A204.1 (cell line): ENCODE results near the gene MAML3.

Source experiments
- FAIRE-seq: peaks from 2 replicates; lab custom pipeline; 2012; peaks lifted over from hg19 to GRCh38; lab: Jason Lieb, UNC

The MAML3 gene

DNA sequence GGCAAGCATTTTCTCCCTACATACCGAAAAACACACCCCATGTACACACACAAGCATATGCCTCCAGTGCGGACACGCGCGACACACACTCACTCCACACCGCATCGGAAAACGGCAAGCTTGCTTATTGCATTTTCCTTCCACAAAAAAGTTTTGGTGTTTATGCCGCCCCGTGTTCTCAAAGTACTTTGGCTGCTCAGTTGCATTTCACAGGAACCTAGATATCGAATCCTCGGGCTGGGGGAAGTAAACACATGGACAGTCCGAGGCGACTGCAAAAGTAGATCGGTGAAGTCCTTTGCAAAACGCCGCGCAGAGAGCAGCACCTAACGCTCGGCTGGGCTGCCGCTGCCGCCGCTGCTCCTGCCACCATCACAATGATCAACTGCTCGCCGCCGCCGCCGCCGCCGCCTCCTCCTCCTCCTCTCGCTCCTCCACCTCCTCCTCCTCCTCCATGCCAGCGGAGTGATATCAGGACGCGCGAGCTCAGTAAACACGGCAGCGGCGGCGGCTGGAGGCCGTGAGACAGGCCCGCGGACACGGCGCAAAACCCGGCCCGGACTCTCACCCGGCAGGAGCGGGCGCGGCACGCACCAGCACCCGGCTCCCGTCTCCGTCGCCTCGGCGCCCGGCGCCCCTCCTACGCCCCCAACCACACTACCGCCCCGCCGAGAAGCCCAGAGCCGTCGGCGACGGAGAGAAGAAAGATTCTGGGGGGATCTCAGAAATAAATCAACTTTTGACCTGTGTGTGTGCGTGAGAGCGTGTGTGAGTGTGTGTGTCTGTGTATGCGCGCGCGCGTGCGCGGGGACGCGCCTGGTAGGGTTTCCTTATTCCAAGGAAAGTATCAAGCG lies at the start of gene MAML3:
TSS of gene MAML3 (minus strand) at position 467 of the 854 bp plus-strand sequence. CDS start 857 bp downstream, outside the sequence.
- FAIRE-seq, result no peak

DNA sequence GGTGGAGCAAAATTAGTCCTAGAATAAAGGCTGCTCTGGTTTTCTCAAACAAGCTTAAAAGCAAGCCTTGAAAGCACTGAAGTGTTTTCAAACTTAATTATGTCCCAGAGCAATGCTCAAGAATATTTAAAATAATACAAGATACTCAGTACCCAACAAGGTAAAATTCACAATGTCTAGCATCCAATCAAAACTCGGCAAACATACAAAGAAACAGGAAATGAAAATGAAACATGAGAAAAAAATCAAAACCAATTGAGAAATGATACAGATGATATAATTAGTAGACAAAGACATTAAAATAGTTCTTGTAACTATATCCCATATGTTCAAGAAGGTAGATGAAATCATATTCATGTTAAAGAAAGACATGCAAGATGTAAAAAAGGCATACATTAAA lies 45.0 kb upstream of the MAML3 start:
- FAIRE-seq, result no peak

DNA sequence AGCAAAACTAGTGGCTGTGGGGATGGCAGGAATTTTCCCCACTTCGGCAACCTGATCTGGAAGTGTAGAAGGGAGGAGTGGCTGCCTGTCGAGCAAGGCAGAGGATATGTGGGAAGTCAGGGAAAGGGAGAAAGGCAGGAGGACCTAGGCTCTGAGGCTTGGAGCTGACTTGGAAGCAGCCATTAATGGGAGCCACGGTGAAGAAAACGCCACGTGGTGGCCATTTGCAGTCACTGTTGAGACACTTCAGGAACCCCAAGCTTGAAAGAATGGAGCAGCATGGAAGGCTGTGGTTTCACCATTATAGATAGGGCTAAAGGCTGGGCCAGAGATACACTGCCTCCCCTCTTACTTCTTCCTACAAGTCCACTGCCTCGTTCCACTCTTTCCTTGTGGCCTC lies 41.8 kb upstream of the MAML3 start:
- FAIRE-seq, result no peak

DNA sequence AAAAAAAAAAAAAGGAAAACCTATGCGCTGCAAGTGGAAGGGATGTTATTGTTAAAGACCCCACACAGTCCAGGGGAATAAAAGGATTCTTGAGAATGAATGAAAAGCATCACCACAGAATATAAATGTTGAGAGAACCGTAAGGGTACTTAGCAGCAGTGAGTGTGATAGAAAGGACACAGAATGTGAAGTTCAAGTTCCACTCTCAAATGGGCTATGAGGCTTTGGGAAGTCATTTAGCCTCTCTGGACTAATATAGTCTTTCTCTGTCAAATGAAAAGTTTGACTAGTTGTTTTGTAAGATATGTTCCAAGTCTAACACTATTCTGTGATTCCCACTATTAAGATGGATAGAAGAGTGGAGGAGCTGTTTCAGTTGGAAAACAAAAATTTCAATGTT lies 35.8 kb upstream of the MAML3 start:
- FAIRE-seq, result no peak

DNA sequence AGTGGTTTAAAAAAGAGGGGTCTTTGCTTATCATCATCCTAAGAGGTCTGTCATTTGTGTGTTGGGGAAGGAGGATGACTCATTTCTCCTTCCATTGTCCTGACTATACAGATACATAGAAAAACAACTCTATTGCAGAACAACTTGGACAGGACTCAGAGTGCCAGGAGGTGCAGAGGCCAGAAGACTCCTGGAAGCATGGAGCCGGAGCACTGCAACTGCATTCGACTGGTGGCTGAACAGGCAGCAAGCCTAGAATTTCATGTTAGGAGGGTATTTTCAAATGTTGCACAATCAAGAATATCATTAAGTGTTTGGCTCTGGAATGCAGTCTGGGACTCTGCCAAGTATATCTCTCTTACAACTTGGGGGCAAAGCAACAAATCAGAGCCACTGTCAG lies 35.0 kb upstream of the MAML3 start:
- no peak for FAIRE-seq

DNA sequence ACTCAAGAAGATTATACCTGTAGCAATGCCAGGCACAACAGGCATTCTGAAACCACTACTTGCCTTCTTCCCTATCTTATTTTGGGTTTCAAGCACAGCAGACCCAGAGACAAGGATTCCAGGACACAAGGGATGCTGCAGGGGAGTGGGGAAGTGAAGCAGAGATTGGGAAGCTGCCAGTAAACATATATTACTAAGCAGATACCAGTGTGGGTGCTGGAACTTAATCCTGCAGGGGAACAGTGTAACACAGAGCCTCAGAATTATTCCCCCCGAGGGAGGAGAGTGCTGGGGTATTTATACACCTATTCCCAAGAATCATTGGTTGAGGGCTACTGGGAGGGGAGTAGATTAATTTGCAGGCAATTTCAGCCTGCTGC lies 33.3 kb upstream of the MAML3 start:
- FAIRE-seq, result no peak

DNA sequence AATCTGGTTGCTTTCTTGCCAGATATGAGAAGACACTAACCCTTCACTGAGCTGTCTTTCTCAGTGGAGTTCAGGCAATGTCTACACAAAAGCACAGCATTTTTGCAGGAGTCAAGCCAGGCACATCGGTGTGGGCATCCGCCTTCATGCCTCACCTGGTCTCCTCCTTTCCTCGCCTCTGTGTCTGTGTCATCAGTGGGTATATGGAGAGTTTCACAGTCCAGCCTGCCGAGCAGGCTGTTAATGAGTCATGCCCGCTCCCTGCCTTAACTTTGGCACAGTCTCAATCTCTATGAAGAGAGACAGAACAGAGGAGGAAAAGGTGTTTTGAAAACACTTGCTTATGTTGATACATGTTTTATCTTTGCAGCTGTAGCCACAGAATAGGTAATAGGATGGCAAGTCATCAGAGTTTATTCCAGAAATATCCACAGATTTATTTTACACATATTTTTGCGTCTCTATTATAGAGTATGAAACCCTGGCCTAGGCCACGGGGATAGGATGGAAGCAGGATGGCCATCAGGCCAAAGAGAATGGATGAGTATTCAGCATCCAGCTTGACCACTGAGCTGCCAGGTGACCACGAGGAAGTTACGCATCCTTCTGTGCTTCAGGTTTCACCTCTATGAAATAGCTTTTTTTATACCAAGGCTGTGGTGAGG lies 32.8 kb upstream of the MAML3 start:
- FAIRE-seq, result no peak

DNA sequence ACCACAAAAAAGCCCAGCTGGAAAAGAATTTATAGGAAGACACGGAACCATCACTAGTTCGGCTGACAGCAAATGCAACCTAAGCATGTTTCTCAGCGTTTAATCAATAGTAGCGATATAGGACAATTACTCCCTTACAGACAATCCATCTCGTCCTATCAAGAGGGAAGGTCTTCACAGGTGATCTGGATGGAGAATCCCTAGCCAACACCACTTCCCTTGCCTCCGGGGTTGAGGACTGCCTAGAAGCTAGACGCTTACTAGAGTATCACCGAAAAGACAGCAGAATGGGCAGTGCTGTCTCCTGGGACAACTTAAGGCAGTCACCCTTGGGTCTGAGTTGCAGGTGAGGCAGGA lies 32.1 kb upstream of the MAML3 start:
- no peak for FAIRE-seq

DNA sequence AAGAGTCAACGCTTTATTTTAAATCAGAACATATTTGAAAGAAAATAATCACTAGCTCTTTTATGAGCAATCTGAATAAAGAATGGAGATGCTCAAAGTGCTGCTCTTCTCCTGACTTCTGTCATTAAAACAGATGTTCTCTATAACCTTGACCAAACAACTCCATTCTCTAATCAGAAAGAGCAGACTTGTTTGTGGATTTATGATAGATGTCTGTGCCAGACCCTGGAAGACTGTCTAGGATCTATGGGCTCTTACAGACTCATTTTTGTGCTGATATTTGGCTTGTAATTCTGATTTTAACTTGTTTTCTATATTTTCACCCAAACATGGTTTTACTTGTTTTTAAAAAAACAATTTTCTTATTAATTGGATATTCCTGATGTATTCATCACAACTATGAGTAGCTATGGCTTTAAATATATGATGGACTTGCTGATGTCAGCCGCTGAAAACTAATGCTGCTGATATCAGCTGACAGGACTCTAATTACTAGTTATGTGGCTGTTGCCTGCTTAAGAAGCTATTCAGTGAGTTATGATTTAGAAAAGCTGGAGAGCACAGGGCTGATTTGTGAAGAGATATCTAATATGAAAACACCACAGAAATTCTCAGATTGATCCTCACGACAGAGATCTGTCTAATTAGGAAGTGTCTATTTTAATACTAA lies 31.6 kb upstream of the MAML3 start:
- FAIRE-seq, result no peak

DNA sequence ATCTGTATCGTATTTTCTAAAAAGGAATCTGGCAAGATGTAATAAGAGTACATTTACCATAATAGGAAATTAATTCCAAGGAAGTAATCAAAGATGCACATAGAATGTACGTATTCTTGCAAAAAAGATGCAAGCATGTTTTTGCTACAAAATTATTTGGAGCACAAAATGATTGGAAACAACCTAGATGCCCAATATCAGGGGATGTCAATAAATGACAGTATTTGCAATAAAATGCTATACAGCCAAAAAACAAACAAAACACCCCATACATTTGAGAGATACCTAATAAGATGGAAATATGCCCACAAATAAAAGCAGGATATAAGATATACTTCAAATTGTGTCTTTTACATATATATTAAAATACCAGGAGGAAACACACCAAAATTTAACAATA lies 29.3 kb upstream of the MAML3 start:
- FAIRE-seq, result no peak

DNA sequence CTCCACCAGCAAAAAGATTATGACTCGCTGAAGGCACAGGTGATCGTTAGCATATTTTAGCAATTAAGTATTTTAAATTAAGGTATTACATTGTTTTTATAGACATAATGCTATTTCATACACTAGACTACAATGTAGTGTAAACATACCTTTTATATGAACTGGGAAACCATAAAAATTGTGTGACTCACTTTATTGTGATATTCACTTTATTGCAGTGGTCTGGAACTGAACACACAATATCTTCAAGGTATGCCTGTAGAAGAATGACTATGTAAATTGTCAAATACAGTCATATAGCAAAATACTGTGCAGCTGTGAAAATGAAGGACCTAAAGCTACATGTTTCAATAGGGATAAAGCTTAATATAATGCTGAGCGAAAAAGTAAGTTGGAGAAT lies 26.6 kb upstream of the MAML3 start:
- FAIRE-seq, result no peak

DNA sequence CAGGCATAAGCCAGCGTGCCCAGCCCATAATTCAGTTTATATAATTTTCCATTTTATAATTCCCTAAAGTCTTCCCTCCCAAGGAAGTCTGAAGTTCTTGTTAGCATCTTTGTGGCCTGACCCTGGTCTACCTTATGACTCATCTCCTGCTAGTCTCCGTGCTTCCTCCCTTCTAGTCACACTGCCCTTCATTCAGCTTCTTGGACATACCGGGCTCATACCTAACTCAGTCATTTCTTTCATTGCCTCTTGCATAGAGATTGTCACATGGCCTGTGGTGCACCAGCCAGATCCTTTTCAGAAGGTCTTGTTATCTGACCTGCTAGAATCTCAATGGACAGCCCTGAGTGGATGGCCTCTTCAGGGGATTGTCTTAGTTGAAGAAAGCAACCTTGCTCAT lies 22.8 kb upstream of the MAML3 start:
- FAIRE-seq, result no peak

DNA sequence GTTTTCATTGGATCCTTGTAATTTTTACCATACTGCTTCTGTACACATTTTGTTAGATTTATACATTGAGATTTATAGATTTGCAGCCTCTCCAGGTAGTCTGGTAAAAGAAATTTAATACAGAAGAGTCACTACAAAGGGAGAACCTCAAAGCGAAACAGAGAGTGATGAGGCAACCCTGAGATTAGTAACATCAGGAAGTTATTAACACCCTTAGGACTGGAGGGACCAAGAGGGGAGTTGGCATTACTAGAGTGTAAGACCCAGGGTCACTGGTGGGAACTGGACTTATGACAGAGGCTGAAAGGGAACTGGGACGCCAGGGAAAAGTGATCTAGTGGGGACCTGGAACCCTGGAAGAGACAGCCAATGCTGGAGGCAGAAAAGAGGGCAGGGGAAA lies 20.6 kb upstream of the MAML3 start:
- FAIRE-seq, result no peak

DNA sequence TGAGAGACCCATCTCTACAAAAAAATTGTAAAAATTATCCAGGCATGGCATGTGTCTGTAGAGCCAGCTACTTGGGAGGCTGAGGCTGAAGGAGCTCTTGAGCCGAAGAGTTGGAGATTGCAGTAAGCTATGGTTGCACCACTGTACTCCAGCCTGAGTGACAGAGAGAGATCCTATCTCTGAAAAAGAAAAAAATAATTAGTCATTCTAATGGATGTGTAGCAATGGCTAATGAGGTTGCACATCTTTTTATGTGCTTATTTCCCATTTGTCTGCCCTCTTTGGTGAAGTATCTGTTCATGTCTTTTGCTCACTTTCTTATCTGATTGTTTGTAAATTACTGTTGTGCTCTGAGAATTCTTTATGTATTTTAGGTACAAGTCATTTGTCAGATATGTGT lies 19.0 kb upstream of the MAML3 start:
- no peak for FAIRE-seq

DNA sequence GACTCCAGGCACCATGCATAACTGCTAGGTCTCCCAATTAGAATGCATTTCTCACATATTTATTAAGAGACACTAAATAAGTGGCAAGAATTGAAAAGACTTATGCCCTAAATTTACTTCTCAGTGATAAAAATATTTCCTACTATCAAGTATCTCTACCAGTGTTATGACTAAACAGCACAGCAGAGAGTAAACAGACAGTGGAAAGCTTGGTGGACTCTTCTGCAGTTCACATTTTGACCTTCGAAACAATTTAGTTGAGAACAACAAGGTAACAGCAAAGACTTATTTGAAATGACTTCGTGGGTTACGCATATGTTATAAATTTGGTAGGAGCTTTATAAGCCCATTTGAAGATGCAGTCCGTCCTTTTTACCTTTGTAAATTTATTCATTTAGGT lies 16.3 kb upstream of the MAML3 start:
- no peak for FAIRE-seq

DNA sequence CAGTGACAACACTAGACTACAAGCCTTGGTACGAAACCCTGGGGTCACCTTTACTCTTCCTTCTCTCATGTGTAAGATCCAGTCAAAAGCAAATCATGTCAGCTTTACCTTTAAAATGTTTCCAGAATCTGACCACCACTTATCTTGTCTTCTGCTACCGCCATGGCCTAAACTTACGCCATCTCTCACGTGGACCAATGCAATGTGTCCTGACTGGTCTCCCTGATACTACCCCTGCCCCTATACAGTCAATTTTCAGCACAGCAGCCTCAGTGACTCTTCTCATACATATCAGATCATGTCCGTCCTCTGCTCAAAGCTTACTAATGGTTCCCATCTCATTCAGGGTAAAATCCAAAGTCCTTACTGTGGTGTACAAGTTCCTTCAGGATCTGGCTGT lies 15.0 kb upstream of the MAML3 start:
- no peak for FAIRE-seq

DNA sequence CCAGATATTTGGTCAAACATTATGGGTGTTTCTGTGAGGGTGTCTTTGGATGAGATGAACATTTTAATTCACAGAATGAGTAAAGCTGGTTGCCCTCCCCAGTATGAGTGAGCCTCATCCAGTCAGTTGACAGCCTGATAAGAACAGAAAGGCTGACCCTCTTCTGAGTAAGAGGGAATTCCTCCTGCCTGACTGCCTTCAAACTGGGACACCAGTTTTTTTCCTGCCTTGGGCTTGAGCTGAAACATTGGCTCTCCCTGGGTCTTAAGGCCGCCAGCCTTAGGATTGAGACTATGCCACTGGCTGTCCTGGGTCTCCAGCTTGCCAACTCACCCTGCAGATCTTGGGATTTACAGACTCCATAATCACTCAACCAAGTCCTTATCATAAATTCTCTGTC lies 14.5 kb upstream of the MAML3 start:
- FAIRE-seq, result no peak

DNA sequence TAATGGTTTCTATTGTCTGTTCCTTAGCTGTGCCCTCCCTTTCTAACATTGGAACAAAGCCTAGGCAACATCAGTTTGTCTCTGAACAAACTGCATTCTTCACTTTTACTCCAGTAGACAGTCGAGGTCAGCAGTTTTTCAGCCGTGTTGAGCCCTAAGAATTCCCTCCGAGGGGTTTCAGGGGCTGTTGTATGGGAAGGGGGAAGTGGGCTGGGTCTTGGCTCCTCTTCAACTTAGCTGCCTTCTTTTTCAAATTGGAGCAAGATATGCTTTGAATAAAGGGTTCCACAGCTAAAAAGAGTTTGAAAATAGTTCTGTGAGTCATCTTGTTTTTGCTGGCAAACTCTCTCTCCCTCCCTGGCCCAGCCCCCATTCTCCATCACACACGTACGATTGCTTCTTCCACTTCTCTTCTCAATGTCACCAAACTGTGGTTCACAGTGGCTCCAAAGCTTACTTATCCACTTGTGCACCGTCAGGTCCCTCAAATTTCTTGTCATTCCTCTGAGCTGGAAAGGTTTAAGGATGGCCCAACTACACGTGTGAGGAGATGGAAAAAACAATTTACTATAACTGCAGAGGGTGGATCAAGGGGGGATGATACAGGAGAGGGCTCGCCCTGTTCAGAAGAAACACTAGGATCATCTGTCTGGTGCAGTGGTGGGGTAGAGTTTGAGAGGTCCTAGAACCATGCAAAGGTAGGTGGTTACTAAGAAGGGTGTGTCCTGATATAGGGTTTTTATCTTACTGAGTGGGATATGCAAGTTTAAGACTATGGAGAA lies 9.2 kb upstream of the MAML3 start:
- no peak for FAIRE-seq

DNA sequence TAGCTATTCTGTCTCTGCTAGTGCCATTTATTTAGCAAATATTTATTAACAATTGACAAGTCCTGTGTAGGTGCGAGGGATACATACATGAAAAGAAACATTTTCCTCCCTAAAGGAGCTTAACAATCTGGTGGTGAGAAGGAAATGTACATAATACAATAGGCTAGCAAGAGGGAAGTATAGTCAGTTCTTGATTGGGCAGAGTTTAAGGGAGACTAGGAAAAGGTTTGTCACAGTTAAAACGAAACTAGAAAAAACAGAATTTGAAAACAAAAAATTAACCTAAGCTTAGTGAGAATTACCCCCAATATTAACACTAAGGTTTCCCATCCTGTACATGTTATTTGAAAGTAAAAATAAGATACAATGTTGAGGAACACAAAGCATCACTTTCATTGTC lies 8.6 kb upstream of the MAML3 start:
- no peak for FAIRE-seq

DNA sequence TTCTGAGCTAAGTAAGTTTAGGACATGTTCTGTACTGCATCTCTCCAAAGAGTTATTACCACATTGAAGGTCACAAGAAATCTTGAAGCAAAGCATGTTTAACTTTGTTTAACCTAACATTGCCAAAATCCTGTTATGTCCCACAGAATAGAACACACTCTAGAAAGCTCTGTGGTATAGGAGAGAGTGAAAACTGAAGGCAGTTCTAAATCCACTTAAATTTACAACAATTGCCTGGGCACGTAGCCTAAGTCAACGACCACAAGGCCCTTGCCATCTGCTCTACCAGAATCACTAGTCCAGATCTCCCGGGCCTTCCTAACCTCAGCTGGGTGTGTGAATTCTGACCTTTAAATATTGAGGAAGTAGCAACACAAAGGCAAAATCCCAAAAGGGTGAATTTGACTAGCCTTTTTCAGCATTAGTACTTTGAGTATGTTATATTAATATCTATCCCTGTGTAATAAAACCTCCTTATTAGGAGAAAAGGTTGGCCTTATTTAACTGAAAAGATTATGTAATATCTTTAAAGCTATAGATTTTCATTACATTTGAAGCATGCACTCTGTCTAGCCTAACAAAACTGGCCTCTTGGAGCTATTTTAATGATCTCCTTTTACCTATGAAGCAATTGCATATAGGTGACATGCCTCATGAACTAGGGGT lies 4.5 kb upstream of the MAML3 start:
- no peak for FAIRE-seq

DNA sequence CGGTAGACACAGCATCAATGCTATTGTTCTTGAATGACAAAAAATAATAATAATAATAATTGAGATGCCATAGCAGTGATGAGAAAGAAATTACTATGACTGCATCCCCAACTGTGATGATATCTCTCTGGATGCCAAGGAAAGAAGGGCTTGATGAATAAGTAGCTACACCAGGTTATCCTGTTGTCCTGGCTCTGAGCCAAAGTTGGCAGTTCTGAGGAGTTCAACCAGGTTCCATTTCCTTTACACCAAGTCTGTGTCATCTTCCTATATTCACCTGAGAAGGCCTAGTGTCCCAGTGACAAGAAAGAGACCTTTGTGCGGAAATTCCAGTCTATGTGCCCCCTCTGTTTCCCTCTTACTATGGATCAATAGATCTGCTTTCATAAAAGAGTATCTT lies 3.4 kb upstream of the MAML3 start:
- FAIRE-seq, result no peak

DNA sequence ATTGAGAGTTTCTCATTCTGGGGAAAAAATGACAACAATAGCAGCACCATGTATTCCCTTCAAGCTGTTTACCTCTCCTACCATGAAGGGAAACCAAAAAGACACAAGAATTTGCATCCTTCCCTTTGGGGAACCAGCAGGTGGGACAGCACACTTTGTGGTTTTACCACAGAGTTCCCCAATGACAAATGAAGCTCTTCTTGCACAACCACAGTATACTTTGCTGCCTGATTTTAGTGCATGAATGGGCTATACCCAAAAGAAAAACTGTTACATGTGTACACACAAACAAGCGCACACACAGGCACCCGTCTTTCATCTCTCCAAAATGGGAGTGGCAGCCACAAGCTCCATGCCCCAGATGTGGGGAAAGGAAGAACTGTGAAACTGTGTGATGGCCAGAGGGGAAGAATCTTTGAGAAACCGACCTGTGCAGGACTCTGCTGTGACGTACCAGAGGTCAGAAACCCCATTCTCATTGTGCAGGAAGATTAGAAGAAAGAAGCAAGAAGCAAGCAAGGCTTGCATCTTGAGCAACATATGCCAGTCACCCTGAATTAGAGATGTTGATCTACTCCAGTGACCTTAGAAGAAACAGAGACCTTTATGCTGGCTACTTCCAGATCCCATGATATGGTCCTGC lies 2.7 kb upstream of the MAML3 start:
- no peak for FAIRE-seq
